Stimulated activated CD8-positive, alpha-beta memory T cell treated with anti-CD3 and anti-CD28 coated beads, Interleukin-15, amount 100 ng/mL, for 4 hours (primary cell): Measurements from ENCODE around the gene POLR3F.
"Not testable (repeated sequence)": the region's sequence is repeated elsewhere in the genome, so short reads cannot be mapped to it uniquely, and the experiment has no call there.

ENCODE experiments used
- DNase-seq, 2 donors: peaks; one replicate each; pipeline ENCODE4 v3.0.0-alpha.2; 2020; ENCODE audit warnings: low read depth in 2 of 2

Gene POLR3F

GRCh38 chr20:18506744-18507143 is 39.6 kb downstream of the POLR3F start:
- no peak for DNase-seq

- DNase-seq = peak; percentile 94 to 98
These were observed 40.3 kb downstream of the POLR3F start, which contains the start of gene SEC23B for GRCh38 chr20:18507218-18508191. TSS of gene SEC23B (plus strand) at chr20:18507940. CDS start at chr20:18510836, 2,896 bp downstream.

DNA sequence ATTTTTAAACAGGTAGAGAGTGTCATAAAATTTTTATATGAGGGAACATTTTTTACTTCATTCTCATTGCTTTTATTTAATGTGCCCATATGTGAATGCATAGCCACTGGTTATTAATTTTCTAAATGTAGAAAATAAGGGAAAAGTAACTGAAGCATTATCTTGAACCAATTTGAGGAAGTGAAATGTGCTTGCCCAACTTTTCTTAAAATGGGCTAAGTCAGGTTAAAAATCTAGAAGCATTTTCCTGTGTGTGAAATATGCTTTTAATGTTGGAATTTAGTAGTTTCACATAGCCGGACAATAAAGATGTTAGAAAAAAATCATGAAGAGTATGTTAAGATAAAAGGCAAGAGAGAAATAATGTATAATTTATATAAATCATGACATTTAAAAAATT is 44.4 kb downstream of the POLR3F start:
- DNase-seq = no peak

GRCh38 chr20:18513208-18513607 is 46.0 kb downstream of the POLR3F start:
- no peak for DNase-seq

DNA sequence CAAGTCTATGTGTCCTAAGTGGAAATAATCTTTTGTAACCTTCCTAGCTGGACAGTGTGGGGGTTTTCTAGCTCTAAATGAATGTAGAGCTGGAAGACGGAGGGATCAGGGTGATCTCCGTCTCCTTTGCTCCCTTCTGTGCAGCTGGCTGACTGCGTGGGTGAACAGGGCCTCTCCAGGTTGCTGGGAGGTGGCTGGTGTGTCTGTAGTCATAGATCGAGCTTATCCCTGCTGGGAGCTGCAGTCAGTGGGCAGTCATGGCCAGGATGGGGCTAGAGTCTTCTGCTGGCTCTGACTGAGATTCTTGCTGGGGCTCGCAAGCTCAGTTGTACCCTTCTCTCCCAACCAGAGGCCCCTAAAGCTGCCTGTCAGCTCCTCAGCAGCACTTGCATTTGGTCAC is 46.9 kb downstream of the POLR3F start:
- DNase-seq = no peak

GRCh38 chr20:18515973-18516372 is 48.8 kb downstream of the POLR3F start:
- no peak for DNase-seq

- not testable (repeated sequence) for DNase-seq
These were observed 54.9 kb downstream of the POLR3F start for GRCh38 chr20:18522066-18522465.

GRCh38 chr20:18523066-18523465 is 55.9 kb downstream of the POLR3F start:
- DNase-seq = no peak

GRCh38 chr20:18524646-18525045 is 57.5 kb downstream of the POLR3F start:
- no peak for DNase-seq

GRCh38 chr20:18526761-18527160 is 59.6 kb downstream of the POLR3F start:
- not testable (repeated sequence) for DNase-seq

DNA sequence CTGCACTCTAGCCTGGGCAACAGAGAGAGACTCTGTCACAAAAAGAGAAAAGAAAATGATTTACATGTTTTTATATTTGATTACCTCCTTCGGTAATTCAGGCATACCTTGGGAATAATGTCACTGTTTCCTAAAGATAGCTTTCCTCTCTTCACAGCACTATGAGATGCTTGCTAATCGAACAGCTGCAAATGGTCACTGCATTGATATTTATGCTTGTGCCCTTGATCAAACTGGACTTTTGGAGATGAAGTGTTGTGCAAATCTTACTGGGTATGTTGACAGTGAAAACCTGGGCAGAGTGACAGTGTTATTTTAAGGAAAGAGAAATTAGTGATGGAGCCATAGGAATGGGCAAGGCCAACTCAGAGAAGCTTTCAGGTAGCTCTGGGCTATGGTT is 60.1 kb downstream of the POLR3F start:
- no peak for DNase-seq

DNA sequence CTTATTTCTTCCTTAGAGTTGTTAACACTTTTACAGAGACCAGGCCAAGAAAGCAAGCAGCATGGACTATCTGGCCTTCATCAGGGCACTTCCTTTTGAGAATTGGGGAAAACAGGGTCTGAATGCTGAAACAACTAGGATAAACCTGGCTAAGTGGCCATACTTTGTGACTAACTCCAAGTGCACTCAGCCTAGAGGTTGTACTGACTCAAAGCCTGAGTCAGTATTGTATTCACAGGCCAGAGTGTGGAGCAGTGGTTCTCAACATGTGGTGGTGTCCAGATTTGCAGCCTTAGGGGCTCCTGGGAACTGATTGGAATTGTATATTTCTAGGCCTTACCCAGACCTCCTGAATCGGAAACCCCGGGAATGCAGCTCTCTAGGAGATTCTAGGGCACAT is 60.6 kb downstream of the POLR3F start:
- DNase-seq = no peak

DNA sequence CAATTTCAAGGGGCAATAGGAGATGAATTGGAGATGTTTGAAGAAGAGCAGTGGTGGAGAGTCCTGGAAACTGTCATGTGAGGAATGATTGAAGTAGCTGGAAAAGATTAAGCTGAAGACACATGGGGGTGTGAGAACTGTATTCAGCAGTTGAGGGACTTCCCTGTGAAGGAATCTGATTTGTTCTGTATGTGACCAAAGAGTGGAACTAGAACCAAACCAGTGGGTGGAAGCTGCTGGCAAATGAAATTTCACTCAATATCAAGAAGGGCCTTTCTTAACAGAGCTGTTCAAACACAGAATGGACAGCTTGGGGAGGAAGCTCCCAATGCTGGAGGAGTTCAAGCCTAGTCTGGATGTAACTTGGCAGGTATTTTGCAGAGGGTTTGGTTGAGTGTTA is 61.9 kb downstream of the POLR3F start:
- DNase-seq = no peak

DNA sequence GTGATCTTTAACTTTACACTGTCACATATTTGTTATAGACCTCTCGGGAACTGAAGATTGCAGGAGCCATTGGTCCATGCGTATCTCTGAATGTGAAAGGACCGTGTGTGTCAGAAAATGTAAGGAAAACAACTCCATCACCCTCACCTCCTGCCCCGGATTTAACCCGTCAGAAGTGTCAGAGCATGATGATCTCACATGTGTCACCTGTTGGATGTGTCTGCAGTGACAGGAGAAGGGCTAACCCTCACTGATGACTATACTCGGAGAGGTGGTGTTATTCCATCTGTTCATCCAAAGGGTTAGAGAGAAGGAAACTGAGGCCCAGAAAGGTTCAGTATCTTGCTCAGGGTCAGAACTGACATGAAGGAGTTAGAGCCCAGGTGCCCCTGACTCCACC is 65.4 kb downstream of the POLR3F start:
- DNase-seq = no peak

GRCh38 chr20:18533491-18533890 is 66.3 kb downstream of the POLR3F start:
- no peak for DNase-seq

DNA sequence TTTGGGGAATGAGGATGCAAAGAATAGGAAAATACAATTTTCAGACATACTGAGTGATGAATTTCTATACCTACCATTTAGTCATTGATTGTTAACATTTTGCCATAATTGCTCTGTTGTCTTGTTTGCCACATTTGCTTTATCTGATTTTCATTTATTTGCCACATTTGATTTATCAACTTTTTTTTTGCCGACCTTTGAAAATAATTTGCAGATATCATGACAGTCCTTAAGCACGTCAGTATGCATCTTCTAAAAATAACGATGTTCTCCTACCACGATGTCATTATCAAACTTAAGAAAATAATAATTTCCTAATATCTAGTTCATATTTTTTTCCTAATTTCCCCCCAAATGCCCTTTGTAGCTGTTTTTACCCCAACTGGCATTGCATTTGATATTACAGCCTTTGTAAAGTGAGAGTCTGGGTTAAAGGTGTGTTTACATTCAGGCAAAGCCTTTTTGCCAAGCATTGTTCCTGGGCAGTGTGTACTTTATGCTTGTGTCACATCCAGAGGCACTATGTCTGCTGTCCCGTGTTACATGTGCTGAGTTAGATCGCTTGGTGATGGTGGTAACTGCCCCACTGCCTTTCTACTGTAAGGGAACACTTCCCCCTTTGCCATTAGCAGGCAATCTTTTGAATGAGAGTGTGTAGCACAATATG is 66.9 kb downstream of the POLR3F start:
- no peak for DNase-seq
